ENCODE data around the gene KCNQ1OT1. TPM values are rescaled to one million over a fixed set of nuclear protein-coding genes. Genes with fewer than 3 reads are reported as not detected.

Gene KCNQ1OT1
- total and polyA plus RNA-seq, 9 of the 15 experiments (the other 6 are each of a cell fraction or from before 2014, with no cell fraction given), result 0.04 to 2.3 (median 0.74) TPM

DNA sequence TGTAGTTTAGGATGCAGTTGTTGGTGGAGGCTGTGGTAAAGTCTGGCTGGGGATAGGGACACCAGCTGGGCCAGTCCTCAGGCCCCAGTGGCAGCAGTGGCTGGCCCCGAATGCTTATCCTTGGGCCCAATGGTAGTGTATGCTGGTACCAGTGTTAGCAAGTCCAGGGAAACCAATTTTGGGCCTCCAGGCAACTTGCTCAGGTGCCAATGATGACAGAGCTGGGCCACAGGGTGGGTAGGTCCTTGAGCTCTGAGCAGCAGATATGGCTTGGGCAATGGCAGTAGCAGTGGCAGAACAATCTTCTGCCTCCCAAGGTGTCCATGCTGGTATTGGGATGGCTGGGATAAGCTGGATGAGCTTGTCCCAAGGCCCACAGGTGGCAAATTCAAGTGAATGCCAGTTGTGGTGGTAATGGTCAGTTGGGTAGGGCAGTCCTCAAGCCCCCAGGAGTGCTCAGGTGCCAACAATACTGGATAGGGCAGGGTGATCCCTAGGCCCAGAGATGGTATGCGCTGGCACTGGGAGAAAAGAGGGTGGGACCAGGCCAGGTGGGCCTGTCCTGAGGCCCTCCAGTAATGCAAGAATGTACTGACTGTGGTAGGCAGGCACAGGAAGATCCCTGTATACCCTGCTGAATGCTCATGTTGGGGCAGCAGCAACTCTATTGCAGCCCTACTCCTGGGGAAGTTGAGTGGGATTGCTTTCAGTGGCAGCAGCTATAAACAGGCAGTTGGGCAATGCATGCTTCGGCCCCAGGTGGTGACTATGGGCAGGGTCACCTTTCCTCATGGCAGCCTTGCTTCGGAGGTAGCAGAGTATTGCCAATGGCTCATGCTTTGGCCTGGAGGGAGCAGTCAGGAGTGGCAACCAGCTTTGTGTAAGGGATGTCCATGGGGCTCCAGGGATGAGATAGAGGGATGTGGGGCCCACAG, 54.7 kb downstream of the KCNQ1OT1 start:
- Histone ChIP-seq H3K4me1 (replicated peaks in 1 of 2; ENCODE audit: control insufficient read depth in 2 of 2, insufficient read depth in 2 of 2, low read length in 2 of 2) (no peaks in the 10 kb centered on the region), H3K27ac (ENCODE audit: extremely low read depth, low read depth, low read length) (no peak overlapping the region), H3K36me3 (ENCODE audit: control insufficient read depth, insufficient read depth, low read length) (no peaks in the 10 kb centered on the region), H3K9me1 (ENCODE audit: control insufficient read depth, insufficient read depth, low read length) (no peaks in the 10 kb centered on the region), H3K4me3 (no peak overlapping the region), H3K9ac (ENCODE audit: insufficient read depth in 1 of 2, low read depth in 2 of 2, low read length in 2 of 2) (no peak overlapping the region), H3K79me2 (ENCODE audit: control insufficient read depth, insufficient read depth, low read length) (no peaks in the 10 kb centered on the region), H3K4me2 (ENCODE audit: insufficient read depth, low read length) (no peak overlapping the region), H4K20me1 (replicated peaks; ENCODE audit: control insufficient read depth, insufficient read depth, low read length) (no peaks in the 10 kb centered on the region), H2AFZ (ENCODE audit: low read depth, low read length) (no peak overlapping the region), H3K9me3 (replicated peaks; ENCODE audit: control insufficient read depth, insufficient read depth, low read depth, low read length) (peaks cover 18% of the 10 kb centered on the region), H3K27me3 (ENCODE audit: control insufficient read depth in 2 of 2, insufficient read depth in 2 of 2, low read length in 2 of 2) (no peaks in the 10 kb centered on the region)
- in situ Hi-C loops (cut with MboI) (no loop called here), intact Hi-C loops (cut with micrococcal nuclease) (no loop called here)
- BruUV-seq (replicated peaks), result no TSS peak
- FAIRE-seq, result no peak
- no peak for DNase-seq (ENCODE audit: extremely low read depth in 1 of 4, low spot score in 3 of 4)
- WGBS (ENCODE audit: insufficient coverage, low coverage, missing lambda C conversion rate), result 15% methylated on average over 3 of the region's 4 CpGs
- POLR2A ChIA-PET, result no interaction called here
- no peak for ATAC-seq
- TF ChIP-seq, protein P1, sequence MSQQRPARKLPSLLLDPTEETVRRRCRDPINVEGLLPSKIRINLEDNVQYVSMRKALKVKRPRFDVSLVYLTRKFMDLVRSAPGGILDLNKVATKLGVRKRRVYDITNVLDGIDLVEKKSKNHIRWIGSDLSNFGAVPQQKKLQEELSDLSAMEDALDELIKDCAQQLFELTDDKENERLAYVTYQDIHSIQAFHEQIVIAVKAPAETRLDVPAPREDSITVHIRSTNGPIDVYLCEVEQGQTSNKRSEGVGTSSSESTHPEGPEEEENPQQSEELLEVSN (IDR thresholded peaks at IDR 0.05; ENCODE audit: borderline replicate concordance in 1 of 2, extremely low read depth in 1 of 2, insufficient read depth in 1 of 2, insufficient read length in 1 of 2, low read depth in 1 of 2, low read length in 1 of 2, poor library complexity in 1 of 2, severe bottlenecking in 1 of 2), result peak in 1 of 2 experiments; percentile 21
- TF ChIP-seq, protein P2, sequence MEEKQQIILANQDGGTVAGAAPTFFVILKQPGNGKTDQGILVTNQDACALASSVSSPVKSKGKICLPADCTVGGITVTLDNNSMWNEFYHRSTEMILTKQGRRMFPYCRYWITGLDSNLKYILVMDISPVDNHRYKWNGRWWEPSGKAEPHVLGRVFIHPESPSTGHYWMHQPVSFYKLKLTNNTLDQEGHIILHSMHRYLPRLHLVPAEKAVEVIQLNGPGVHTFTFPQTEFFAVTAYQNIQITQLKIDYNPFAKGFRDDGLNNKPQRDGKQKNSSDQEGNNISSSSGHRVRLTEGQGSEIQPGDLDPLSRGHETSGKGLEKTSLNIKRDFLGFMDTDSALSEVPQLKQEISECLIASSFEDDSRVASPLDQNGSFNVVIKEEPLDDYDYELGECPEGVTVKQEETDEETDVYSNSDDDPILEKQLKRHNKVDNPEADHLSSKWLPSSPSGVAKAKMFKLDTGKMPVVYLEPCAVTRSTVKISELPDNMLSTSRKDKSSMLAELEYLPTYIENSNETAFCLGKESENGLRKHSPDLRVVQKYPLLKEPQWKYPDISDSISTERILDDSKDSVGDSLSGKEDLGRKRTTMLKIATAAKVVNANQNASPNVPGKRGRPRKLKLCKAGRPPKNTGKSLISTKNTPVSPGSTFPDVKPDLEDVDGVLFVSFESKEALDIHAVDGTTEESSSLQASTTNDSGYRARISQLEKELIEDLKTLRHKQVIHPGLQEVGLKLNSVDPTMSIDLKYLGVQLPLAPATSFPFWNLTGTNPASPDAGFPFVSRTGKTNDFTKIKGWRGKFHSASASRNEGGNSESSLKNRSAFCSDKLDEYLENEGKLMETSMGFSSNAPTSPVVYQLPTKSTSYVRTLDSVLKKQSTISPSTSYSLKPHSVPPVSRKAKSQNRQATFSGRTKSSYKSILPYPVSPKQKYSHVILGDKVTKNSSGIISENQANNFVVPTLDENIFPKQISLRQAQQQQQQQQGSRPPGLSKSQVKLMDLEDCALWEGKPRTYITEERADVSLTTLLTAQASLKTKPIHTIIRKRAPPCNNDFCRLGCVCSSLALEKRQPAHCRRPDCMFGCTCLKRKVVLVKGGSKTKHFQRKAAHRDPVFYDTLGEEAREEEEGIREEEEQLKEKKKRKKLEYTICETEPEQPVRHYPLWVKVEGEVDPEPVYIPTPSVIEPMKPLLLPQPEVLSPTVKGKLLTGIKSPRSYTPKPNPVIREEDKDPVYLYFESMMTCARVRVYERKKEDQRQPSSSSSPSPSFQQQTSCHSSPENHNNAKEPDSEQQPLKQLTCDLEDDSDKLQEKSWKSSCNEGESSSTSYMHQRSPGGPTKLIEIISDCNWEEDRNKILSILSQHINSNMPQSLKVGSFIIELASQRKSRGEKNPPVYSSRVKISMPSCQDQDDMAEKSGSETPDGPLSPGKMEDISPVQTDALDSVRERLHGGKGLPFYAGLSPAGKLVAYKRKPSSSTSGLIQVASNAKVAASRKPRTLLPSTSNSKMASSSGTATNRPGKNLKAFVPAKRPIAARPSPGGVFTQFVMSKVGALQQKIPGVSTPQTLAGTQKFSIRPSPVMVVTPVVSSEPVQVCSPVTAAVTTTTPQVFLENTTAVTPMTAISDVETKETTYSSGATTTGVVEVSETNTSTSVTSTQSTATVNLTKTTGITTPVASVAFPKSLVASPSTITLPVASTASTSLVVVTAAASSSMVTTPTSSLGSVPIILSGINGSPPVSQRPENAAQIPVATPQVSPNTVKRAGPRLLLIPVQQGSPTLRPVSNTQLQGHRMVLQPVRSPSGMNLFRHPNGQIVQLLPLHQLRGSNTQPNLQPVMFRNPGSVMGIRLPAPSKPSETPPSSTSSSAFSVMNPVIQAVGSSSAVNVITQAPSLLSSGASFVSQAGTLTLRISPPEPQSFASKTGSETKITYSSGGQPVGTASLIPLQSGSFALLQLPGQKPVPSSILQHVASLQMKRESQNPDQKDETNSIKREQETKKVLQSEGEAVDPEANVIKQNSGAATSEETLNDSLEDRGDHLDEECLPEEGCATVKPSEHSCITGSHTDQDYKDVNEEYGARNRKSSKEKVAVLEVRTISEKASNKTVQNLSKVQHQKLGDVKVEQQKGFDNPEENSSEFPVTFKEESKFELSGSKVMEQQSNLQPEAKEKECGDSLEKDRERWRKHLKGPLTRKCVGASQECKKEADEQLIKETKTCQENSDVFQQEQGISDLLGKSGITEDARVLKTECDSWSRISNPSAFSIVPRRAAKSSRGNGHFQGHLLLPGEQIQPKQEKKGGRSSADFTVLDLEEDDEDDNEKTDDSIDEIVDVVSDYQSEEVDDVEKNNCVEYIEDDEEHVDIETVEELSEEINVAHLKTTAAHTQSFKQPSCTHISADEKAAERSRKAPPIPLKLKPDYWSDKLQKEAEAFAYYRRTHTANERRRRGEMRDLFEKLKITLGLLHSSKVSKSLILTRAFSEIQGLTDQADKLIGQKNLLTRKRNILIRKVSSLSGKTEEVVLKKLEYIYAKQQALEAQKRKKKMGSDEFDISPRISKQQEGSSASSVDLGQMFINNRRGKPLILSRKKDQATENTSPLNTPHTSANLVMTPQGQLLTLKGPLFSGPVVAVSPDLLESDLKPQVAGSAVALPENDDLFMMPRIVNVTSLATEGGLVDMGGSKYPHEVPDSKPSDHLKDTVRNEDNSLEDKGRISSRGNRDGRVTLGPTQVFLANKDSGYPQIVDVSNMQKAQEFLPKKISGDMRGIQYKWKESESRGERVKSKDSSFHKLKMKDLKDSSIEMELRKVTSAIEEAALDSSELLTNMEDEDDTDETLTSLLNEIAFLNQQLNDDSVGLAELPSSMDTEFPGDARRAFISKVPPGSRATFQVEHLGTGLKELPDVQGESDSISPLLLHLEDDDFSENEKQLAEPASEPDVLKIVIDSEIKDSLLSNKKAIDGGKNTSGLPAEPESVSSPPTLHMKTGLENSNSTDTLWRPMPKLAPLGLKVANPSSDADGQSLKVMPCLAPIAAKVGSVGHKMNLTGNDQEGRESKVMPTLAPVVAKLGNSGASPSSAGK (IDR thresholded peaks at IDR 0.05), result 0 out of 2 replicates have a peak, but pooled peaks have one; percentile 29
- TF ChIP-seq ZNF584 (CRISPR knock-in tag; IDR thresholded peaks at IDR 0.05; ENCODE audit: low read depth), result no peak
- CTCF ChIA-PET (ENCODE audit: low intra/inter-chr PET ratio), result no interaction called here
